ENCODE results near the gene TRPM4.
"Not testable (repeated sequence)": the region's sequence is repeated elsewhere in the genome, so short reads cannot be mapped to it uniquely, and the experiment has no call there.

Gene TRPM4

DNA sequence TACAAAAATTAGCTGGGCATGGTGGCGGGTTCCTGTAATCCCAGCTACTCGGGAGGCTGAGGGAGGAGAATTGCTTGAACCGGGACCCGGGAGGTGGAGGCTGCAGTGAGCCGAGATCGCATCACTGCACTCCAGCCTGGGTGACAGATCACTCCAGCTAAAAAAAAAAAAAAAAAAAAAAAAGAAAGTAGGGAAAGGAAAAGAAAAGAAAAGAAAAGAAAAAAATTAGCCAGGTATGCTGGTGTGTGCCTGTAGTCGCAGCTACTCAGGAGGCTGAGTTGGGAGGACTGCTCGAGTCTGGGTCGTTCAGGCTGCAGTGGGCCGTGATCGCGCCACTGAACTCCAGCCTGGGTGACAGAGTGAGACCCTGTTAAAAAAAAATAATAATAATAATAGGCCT, 30.4 kb upstream of the TRPM4 start:
- not testable (repeated sequence) for DNase-seq

DNA sequence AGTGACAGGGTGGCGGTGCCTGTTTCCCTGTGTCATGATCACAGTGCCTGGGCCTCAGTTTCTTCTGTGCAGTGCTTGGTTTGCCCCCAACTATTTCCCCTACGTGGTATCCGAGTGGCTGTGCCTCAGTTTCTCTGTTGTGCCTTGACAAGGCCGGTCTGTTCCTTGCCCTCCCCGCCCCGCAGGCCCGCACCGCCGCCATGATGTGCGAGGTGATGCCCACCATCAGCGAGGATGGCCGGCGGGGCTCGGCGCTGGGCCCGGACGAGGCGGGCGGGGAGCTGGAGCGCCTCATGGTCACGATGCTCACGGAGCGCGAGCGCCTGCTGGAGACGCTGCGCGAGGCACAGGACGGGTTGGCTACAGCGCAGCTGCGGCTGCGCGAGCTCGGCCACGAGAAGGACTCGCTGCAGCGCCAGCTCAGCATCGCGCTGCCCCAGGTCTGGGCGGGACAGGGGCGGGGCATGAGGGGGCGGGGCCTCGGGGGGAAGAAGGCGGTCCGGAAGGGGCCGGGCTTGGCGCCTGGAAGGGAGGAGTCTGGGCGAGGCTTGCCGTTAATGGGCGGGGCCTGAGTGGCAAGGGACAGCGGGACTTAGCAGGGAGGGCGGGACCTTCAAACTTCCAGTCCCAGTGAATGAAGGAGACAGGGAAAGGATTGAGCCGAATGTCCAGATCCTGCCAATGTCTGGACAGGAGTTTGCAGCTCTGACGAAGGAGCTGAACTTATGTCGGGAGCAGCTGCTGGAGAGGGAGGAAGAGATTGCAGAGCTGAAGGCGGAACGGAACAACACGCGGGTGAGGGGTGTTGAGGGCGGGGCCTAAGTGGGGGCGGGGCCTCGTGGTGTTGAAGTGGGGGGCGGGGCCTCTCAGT, 29.7 kb upstream of the TRPM4 start:
- DNase-seq: peak; percentile 94

DNA sequence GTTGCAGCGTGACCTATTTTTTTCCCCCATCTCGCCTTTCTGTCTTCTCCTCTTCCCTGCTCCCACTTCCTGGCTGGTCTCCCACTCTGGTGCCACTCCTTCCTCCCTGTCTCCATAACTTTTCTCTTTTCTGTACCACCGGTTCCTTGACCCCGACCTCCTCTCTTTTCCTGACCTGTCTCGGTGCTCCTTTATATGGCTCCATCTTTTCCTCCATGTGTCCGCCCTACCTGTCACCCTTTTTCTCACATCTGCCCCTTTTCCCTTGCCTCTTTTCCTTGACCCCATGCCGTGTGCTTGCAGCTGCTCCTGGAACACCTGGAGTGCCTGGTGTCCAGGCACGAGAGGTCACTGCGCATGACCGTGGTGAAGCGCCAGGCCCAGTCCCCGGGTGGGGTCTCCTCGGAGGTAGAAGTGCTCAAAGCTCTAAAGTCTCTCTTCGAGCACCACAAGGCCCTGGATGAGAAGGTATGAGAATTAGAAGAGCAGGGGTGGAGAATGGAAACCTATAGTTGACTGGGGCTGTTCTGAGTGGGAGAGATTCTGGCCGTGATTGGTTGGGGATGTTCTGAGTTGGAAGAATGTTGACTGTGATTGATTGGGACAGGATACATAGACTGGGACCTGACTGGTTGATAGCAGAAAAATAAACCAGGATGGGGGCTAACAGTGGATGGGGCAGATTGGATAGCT, 28.9 kb upstream of the TRPM4 start:
- no peak for DNase-seq

DNA sequence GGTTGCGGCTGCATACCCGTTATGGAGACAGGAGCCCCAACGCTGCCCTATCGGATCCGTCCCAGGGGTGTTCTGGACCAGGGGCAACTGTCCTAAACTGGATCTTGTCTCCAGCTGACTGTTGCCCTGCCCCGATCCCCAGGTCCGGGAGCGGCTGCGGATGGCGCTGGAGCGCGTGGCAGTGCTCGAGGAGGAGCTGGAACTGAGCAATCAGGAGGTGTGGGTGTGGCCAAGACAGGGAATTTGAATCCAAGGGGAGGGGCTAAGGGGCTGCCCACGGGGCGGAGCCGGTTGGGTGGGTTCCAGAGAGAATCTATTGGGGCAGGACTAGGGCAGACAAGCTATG, 28.4 kb upstream of the TRPM4 start:
- no peak for DNase-seq

DNA sequence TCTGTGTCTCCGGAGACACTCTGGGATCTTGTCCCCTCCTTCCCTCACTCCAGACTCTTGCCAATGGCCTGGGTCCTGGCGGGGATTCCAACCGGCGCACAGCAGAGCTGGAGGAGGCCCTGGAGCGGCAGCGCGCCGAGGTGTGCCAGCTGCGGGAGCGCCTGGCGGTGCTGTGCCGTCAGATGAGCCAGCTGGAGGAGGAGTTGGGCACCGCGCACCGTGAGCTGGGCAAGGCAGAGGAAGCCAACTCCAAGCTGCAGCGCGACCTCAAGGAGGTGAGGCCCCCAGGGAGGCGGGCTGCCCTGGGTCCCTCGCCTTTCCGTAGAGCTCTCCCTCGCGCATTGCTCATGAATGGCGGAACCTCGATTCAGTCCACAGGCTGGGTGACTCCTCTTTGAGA, 27.3 kb upstream of the TRPM4 start:
- no peak for DNase-seq

DNA sequence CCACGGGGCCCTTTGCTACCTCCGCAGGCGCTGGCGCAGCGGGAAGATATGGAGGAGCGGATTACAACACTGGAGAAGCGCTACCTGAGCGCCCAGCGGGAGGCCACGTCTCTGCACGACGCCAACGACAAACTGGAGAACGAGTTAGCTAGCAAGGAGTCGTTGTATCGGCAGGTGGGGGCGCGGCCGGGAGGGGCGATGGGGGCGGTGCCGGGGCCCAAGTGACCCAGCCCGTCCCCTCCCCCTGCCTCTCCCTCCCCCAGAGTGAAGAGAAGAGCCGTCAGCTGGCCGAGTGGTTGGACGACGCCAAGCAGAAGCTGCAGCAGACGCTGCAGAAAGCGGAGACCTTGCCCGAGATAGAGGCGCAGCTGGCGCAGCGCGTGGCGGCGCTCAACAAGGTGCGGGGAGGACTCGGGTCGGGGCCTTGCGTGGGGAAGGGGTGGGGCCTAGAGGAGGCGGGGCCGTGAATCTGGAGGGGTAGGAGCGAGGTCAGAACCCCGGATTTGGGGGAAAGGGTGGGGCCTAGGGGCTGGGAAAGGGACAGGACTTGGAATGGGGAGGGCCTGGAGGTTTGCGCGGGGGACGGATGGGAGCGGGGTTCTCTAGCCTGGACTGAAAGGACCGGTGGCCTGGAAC, 24.5 kb upstream of the TRPM4 start:
- no peak for DNase-seq

DNA sequence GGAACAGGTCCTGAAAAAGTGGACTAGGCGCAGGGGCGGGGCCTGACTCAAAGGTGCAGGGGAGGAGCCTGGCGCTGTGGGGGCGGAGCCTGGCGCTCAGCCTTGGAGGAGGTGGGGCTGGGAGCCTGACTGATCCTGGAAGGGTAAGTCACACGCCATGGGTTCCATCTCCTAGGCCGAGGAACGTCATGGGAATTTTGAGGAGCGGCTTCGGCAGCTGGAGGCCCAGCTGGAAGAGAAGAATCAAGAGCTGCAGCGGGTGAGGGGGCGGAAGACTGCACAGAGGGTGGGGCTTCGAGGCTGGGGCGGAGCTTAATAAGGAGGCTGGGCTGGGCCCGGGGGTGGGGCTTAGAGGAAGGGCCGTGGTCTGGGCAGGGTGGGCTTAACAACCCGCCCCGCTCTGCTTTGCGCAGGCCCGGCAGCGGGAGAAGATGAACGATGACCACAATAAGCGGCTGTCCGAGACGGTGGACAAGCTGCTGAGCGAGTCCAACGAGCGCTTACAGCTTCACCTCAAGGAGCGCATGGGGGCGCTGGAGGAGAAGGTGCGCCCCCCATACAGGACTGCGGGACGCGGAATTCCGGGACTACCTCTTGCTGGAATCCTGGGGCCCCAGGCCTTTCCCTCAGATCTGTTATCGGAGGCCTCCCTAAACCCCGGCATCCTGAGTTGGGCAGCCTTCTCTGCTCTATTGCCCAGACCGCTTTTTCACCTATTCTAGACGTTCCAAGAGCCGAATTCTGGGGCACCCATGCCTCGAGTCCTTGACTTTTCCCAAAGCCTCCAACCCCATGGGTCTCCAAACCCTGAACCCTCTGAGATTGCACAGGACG, 23.8 kb upstream of the TRPM4 start:
- DNase-seq: no peak

DNA sequence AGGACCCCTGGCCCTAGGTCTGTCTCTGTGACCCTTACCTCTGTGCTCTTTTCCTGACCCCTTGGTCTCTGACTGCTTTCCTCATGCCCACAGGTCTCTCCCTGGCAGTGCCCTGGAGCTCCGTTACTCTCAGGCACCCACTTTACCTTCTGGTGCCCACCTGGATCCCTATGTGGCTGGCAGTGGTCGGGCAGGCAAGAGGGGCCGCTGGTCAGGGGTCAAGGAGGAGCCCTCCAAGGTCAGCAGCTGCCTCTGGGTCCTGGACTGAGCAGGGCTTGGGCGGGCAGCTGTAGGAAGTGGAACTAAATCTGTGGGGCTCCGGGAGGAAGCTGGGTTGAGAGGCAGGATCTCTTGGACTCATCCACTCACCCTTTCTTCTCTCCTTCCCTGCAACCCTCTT, 21.9 kb upstream of the TRPM4 start:
- no peak for DNase-seq

DNA sequence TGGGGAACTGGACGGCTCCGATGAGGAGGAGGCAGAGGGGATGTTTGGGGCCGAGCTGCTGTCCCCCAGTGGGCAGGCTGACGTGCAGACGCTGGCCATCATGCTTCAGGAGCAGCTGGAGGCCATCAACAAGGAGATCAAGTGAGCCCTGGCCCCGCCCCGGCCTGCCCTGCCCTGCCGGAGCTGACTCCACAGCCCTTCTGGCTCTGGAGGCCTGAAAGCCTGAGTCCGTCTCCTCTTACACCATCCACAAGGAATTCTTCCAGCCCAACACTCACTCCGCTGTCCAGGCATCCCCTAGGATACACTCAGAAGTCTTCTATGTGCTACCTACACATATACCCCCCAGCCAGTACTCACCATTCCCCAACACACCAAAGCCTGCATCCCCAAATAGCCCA, 20.8 kb upstream of the TRPM4 start:
- DNase-seq: no peak

DNA sequence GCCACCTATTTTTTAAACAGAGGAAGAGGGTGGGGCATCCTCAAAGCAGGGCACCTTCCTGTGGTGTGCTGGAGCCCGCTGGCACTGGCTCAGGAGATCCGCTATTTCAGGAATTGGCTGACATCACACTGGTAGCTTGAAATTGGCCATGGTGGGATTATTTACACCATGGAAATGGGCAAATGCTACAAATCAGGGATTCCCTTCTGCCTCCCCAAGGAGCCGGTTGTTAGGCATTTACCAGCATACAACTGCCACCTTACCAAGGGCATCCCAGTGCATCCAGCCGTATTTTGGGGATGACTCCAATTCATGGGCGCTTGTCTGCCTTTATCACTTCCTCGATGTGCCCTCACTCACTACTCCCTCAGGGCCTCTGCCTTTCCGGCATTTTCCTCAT, 16.6 kb upstream of the TRPM4 start:
- no peak for DNase-seq

DNA sequence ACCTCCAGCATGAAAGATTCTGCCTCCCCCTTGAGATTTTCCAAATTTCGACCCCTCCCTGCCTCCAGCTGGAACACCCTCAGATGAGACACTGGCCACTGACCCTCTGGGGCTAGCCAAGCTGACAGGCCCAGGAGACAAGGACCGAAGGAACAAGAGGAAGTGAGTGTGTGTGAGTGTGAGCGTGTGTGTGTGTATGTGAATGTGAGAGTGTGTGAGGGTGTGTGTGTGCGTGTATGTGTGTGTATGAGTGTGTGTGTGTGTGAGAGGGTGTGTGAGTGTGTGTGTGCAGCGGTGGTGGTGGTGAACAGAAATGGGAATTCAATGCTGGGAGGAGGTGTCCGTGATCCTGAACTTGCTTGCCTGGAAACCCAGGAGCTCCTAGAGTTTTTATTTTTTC, 16.2 kb upstream of the TRPM4 start:
- DNase-seq: no peak

DNA sequence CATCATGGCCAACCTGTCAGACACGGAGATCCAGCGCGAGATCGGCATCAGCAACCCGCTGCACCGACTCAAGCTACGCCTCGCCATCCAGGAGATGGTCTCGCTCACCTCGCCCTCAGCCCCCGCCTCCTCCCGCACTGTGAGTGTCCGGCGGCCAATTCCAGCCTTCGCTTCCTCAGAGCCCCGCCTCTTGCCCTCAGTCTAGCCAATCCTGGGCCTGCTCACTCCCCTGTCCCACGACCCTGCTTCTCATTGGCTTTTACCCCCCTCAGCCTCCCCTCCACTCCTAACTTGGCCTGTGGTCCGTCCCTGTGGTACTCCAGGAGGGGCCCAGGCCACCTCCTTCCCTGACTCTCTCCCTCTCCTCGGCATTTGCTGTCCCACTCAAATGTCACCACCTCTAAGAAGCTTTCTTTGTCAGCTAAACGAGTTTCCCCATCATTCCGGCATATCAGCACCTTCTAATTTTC, 14.7 kb upstream of the TRPM4 start:
- DNase-seq: no peak

DNA sequence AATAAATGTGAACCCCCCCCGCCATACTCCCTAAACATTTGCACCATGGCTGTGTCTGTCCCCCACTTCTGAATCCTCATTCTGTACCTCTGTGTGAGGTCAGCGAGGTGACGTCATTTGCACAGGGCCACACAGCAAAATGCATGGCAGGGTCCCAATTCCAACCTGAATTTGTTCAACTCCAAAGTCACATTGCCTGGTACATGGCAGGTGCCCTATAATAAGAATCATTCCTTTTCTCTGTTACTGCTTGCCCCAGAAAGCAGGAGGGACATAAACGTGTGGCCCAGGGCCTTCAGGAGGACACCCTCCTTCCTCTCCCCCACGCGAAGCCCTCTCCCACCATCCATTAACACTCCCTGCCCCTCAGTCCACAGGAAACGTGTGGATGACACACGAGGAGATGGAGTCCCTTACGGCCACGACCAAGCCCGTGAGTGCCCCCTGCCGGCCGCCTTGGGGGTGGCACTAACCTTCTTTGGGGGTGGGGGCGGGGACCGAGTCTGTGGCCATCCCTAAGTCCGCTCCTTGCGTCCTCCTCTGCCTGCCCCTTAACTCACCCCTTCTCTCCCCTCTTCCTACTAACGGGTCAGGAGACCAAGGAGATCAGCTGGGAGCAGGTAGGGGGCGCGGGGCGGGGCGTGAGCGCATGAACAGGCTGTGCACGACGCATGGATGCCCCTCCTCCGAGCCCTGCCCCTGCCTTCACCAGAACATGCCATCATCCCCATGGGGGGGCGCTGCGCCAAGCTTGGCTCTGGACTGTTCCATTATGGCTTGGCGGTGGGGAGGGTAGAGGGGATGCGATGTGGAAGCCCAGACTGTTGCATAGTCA, 11.8 kb upstream of the TRPM4 start:
- peak; percentile 63 for DNase-seq

DNA sequence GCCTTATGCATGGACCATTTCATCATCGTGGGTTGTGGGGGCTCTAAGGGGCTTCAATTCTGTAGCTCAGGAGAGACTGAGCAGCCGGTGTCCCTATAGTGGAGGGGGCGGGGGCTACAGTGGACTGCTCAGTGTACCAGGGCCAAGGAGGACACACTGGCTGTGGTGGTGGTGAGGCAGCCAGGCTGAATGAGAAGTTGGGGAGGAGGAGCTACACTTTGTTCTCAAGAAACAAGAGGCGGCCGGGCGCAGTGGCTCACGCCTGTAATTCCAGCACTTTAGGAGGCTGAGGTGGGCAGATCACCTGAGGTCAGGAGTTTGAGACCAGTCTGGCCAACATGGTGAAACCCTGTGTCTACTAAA, 11.2 kb upstream of the TRPM4 start:
- DNase-seq: not testable (repeated sequence)

DNA sequence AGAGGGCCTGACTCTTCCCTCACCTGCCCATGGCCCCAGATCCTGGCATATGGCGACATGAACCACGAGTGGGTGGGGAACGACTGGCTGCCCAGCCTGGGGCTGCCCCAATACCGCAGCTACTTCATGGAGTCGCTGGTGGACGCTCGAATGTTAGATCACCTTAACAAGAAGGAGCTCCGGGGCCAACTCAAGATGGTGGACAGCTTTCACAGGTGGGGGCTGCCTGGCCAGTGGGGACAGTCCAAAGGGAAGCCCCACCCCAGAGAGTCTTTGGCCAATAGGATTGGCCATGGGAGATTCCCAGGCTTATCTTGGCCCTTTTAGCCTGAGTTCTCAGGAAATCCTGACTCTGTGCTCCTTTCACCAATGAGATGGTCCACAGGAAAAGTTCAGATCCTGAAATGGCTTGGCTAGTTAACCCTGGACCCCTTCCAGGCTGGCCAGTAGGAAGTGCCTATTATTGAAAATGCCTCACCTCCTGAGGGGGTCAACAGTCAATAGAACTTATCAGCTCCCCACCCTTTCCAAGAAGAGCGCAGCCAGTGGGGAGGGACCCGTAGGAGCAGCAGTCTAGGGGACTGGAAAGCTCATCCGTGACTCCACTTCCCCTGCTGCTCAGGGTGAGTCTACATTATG, 9.4 kb upstream of the TRPM4 start:
- no peak for DNase-seq

DNA sequence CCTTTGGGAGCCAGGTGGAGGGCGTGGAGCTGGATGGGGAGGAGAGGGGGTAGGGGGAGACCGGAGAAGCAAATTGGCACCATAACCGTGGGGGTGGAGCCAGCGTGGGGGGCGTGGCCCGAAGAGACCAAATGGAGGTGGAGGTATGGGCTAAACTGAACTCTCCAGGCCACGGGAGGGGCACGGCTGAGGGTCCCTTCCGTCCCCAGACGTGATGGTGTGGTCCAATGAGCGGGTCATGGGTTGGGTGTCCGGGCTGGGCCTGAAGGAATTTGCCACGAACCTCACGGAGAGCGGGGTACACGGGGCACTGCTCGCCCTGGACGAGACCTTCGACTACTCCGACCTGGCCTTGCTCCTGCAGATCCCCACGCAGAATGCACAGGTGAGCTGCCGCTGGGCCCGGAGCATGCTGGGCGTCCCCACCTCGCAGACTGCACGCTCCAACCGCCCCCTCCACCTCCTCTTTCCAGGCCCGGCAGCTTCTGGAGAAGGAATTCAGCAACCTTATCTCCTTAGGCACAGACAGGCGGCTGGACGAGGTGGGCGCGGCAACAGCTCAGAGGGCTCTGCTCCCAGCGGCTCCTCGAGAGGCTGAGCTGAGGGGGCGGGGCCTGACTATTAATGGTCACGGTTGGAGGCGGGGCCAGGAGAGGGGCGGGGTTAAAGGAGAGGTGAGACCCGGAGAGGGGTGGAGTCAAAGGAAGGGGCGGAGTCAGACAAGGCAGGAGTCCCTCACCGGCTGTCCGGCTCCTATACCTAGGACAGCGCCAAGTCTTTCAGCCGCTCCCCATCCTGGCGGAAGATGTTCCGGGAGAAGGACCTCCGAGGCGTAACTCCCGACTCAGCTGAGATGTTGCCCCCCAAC, 8.6 kb upstream of the TRPM4 start:
- peak; percentile 64 for DNase-seq

DNA sequence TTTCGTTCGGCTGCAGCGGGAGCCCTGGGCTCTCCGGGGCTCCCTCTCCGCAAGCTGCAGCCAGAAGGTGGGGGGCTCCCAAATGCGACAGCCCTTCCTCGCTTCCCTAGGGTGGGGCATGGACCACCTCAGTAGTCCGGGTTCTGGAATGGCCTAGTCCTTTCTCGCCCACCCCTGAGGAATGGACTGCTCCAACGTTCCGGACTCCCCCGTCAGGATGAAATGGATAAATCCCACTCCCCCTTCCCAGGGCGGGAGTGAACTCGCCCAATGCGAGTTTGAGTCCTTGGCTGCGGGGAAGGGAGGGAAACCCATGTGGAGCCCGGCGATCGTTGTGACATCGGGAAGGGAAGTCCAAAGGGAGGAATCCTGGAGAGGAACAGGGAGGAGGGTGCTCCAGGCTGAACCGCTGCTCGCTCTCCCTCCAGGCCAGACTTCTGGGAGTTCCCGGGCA, 7.9 kb upstream of the TRPM4 start:
- DNase-seq: no peak

DNA sequence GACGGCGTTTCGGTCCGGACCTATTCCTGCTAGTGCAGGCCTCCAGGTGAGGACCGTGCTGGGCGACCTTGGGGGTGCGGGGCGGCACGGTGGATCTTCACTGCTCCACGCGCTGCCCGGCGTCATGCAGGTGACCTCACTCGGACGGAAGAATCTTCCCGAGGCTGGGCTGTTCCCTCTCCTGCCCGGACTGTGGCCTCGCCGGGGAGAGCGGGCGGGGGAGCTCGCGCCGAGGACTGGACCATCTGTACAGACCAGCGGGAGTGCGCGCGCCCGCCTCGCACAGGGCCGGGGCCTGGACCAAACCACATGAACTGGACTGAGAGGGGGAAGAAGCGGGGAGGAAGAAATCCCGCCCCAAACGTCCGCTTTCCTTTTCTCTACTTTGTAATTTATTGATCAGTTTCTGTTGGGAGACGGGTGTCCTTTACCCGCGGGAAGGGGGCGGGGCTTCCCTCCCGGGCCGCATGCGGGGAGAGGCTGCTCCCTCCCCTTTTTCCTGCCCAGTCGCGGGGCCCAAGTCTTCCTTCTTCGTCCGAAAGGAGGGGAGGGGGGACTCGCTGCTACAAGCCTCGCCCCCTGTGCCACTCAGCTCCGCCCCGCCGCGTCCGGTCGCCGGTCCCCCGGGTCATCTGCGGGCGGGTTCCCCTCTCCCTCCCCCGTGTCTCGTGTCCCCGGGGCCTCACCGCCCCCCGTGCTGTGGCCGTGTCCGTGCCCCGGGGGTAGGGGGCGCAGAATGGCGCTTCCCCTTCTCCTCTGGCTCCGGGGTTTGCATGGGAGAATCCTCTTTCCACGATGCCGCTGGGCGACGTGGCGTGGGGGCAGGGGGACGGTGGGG, 7.3 kb upstream of the TRPM4 start:
- DNase-seq: no peak

DNA sequence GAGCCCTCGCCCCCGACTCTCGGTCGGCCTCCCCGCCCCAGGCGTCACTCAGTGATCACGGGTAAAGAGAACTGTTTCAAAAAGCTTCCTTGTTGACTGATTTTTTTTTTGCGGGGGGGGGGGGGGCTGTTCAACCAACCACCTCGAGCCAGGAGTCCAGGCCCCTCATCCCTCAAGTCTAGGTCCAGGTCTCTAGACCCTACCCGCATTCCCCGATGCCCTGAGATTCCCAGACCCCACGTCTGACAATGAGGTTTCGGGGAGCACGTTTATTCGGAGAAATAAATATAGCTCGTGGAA, 6.7 kb upstream of the TRPM4 start:
- no peak for DNase-seq

All from central memory CD4-positive, alpha-beta T cell (primary cell).